Measurements from ENCODE around the gene MSRB1. TPM values are rescaled to one million over a fixed set of nuclear protein-coding genes. Genes with fewer than 3 reads are reported as not detected.
"Not testable (repeated sequence)": the region's sequence is repeated elsewhere in the genome, so short reads cannot be mapped to it uniquely, and the experiment has no call there.

MSRB1 gene
- total RNA-seq, 1 experiment from 2014 or later, result 20.3 TPM

DNA sequence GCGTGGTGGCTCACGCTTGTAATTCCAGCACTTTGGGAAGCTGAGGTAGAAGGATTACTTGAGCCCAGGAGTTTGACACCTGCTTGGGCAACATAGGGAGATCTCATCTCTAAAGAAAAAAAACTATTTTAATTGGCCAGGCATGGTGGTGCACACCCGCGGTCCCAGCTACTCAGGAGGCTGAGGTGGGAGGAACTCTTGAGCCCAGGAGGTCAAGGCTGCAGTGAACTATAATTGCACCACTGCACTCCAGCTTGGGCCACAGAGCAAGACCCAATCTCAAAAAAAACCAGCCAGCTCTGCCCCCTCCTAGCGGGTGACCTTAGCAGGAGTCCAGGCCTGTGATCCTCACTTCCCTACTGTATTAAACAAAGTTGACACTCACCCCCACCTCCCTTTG lies 18.9 kb downstream of the MSRB1 start:
- no TSS peak for BruUV-seq (replicated peaks)
- Mint-ChIP-seq H3K4me1 (ENCODE audit: low read depth, unreplicated experiment) (peaks cover 23% of the 10 kb centered on the region), H3K4me3 (ENCODE audit: low read depth, unreplicated experiment) (no peak overlapping the region), H3K9me3 (ENCODE audit: low read depth, unreplicated experiment) (no peaks in the 10 kb centered on the region), H3K36me3 (ENCODE audit: insufficient read depth, unreplicated experiment) (peaks cover 10% of the 10 kb centered on the region), H3K27me3 (ENCODE audit: unreplicated experiment) (peaks cover 63% of the 10 kb centered on the region), H3K27ac (ENCODE audit: unreplicated experiment) (no peak overlapping the region)
- TF ChIP-seq, protein P1, sequence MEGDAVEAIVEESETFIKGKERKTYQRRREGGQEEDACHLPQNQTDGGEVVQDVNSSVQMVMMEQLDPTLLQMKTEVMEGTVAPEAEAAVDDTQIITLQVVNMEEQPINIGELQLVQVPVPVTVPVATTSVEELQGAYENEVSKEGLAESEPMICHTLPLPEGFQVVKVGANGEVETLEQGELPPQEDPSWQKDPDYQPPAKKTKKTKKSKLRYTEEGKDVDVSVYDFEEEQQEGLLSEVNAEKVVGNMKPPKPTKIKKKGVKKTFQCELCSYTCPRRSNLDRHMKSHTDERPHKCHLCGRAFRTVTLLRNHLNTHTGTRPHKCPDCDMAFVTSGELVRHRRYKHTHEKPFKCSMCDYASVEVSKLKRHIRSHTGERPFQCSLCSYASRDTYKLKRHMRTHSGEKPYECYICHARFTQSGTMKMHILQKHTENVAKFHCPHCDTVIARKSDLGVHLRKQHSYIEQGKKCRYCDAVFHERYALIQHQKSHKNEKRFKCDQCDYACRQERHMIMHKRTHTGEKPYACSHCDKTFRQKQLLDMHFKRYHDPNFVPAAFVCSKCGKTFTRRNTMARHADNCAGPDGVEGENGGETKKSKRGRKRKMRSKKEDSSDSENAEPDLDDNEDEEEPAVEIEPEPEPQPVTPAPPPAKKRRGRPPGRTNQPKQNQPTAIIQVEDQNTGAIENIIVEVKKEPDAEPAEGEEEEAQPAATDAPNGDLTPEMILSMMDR (IDR thresholded peaks at IDR 0.05; ENCODE audit: unreplicated experiment), result no peak
- intact Hi-C loops (cut with micrococcal nuclease; ENCODE audit: unreplicated experiment), result no loop called here
- no peak for DNase-seq
- CTCF ChIA-PET, result interaction anchor here (0.8 to 1.8 kb wide), 4 partner anchors 17 to 60 kb away, joined by 3 to 6 read pairs (median 4); no protein-coding TSS in a partner anchor

DNA sequence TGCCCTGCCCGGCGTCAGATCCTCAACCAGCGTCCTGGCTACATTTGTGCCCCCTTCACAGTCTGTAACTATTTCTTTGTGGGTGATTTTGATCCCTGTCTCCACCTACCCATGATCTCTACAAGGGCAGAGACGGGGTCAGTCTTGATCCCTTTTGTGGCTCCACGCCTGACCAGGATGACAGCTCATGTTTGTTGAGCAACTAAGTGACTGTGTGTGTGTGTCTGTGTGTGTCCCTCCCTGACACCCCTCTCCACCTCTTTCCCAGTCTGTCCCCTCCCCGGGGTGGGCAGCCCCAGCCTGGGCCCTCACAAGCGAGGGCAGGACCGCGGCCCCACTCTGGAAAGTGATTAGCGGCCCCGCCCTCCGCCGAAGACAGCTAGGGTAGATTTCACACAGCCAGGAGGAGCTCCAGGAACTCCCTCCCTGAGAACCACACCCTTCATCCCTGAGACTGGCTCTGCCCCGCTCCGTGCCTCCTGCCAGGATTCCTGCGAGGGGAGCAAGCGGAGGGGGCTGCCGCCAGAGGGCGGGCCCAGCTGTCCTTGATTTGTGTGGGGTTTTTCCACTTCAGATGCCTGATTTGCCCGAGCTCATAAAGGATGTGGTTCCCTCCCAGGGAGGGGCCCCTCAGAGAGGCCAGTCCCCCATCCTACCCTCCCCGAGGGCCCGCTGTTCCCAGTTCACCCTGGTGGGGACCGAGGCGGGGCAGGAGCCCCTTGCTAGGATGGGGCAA lies 19.5 kb downstream of the MSRB1 start:
- H3K27ac Mint-ChIP-seq (ENCODE audit: unreplicated experiment), result no peak overlapping the region
- peaks cover 23% of the 10 kb centered on the region for H3K4me1 Mint-ChIP-seq (ENCODE audit: low read depth, unreplicated experiment)
- H3K27me3 Mint-ChIP-seq (ENCODE audit: unreplicated experiment), result peaks cover 69% of the 10 kb centered on the region
- TF ChIP-seq, protein P1 (IDR thresholded peaks at IDR 0.05; ENCODE audit: unreplicated experiment), result peak; percentile 22
- no TSS peak for BruUV-seq (replicated peaks)
- H3K9me3 Mint-ChIP-seq (ENCODE audit: low read depth, unreplicated experiment), result no peaks in the 10 kb centered on the region
- no peak overlapping the region for H3K4me3 Mint-ChIP-seq (ENCODE audit: low read depth, unreplicated experiment)
- DNase-seq, result peak; percentile 60
- CTCF ChIA-PET, result interaction anchor here (0.5 to 1.8 kb wide), 7 partner anchors 17 to 60 kb away, joined by 3 to 6 read pairs (median 3); no protein-coding TSS in a partner anchor
- intact Hi-C loops (cut with micrococcal nuclease; ENCODE audit: unreplicated experiment), result no loop called here
- peaks cover 10% of the 10 kb centered on the region for H3K36me3 Mint-ChIP-seq (ENCODE audit: insufficient read depth, unreplicated experiment)

GRCh38 chr16:1922357-1922756 lies 20.6 kb downstream of the MSRB1 start:
- TF ChIP-seq, protein P1 (IDR thresholded peaks at IDR 0.05; ENCODE audit: unreplicated experiment), result no peak
- Mint-ChIP-seq H3K9me3 (ENCODE audit: low read depth, unreplicated experiment) (no peaks in the 10 kb centered on the region), H3K27me3 (ENCODE audit: unreplicated experiment) (peaks cover 79% of the 10 kb centered on the region), H3K4me3 (ENCODE audit: low read depth, unreplicated experiment) (no peak overlapping the region), H3K36me3 (ENCODE audit: insufficient read depth, unreplicated experiment) (peaks cover 10% of the 10 kb centered on the region), H3K27ac (ENCODE audit: unreplicated experiment) (no peak overlapping the region), H3K4me1 (ENCODE audit: low read depth, unreplicated experiment) (peaks cover 23% of the 10 kb centered on the region)
- CTCF ChIA-PET, result interaction anchor here (1.8 kb wide), 1 partner anchor 48 kb away, joined by 4 read pairs; no protein-coding TSS in a partner anchor
- BruUV-seq (replicated peaks), result no TSS peak
- intact Hi-C loops (cut with micrococcal nuclease; ENCODE audit: unreplicated experiment), result no loop called here
- no peak for DNase-seq

DNA sequence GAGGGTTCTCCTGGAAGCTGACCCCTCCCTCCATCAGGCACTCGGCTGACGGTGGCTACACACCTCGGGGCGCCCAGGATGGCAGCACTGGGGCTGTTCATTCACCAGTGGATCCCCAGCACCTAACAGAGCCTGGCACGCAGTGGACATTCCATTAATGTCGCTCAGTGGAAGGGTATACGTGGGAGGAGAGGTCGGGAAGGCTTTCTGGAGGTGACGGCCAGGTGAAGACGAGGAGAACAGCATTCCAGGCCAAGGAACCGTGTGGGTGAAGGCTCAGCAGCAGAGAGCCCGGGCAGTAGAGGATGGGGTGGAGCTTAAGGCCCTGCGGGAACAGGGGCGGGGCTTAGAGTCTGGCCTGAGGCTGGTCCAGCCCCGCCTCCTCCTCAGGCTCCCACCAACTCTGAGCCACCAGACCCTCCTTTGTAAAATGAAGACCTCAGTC lies 22.2 kb downstream of the MSRB1 start:
- peak; percentile 49 for DNase-seq
- Mint-ChIP-seq H3K27me3 (ENCODE audit: unreplicated experiment) (peaks cover 95% of the 10 kb centered on the region), H3K4me1 (ENCODE audit: low read depth, unreplicated experiment) (peaks cover 23% of the 10 kb centered on the region), H3K9me3 (ENCODE audit: low read depth, unreplicated experiment) (no peaks in the 10 kb centered on the region), H3K27ac (ENCODE audit: unreplicated experiment) (no peak overlapping the region), H3K36me3 (ENCODE audit: insufficient read depth, unreplicated experiment) (peaks cover 10% of the 10 kb centered on the region), H3K4me3 (ENCODE audit: low read depth, unreplicated experiment) (no peak overlapping the region)
- intact Hi-C loops (cut with micrococcal nuclease; ENCODE audit: unreplicated experiment), result no loop called here
- TF ChIP-seq, protein P1 (IDR thresholded peaks at IDR 0.05; ENCODE audit: unreplicated experiment), result no peak
- CTCF ChIA-PET, result no interaction called here
- BruUV-seq (replicated peaks), result no TSS peak

- intact Hi-C loops (cut with micrococcal nuclease; ENCODE audit: unreplicated experiment); BruUV-seq (replicated peaks); H3K9me3 Mint-ChIP-seq (ENCODE audit: low read depth, unreplicated experiment); DNase-seq; CTCF ChIA-PET; H3K4me3 Mint-ChIP-seq (ENCODE audit: low read depth, unreplicated experiment); H3K36me3 Mint-ChIP-seq (ENCODE audit: insufficient read depth, unreplicated experiment); H3K27ac Mint-ChIP-seq (ENCODE audit: unreplicated experiment): not testable (repeated sequence)
- Mint-ChIP-seq H3K27me3 (ENCODE audit: unreplicated experiment) (peaks cover 99% of the 10 kb centered on the region), H3K4me1 (ENCODE audit: low read depth, unreplicated experiment) (peaks cover 23% of the 10 kb centered on the region)
Measured at GRCh38 chr16:1920122-1920521, 22.9 kb downstream of the MSRB1 start.
